WTC11 (cell line): Measurements from ENCODE around the gene HPS1. TPM values are rescaled to one million over a fixed set of nuclear protein-coding genes. Genes with fewer than 3 reads are reported as not detected.

ENCODE experiments used
- ATAC-seq: fragments of 200-7000 bp; cut with Tn5 transposase; 2 replicates; pipeline ENCODE4 v1.10.0; 2021; ENCODE audit warnings: mild to moderate bottlenecking, moderate library complexity
- CTCF ChIA-PET: fragments of 300-600 bp; sonication (Branson Sonifier 250); formaldehyde crosslinking; loops from one replicate; lab custom pipeline; 2021; ENCODE audit warnings: antibody characterized with exemption; lab: Charles Lee
- POLR2A ChIA-PET: fragments of 350-600 bp; sonication (Branson Sonifier 250); formaldehyde crosslinking; loops from one replicate; lab custom pipeline; 2021; ENCODE audit warnings: antibody characterized with exemption; lab: Charles Lee
- DNase-seq: peaks from one replicate; pipeline ENCODE4 v3.0.0; 2021; ENCODE audit warnings: low spot score
- H3K27ac Mint-ChIP-seq: 2 replicates; pipeline ENCODE4 v1.8.0; 2021; ENCODE audit warnings: mixed read lengths
- H3K27me3 Mint-ChIP-seq: 2 replicates; pipeline ENCODE4 v1.8.0; 2021; ENCODE audit warnings: low read depth, mild to moderate bottlenecking, moderate library complexity, mixed read lengths
- H3K36me3 Mint-ChIP-seq: 2 replicates; pipeline ENCODE4 v1.8.0; 2021; ENCODE audit warnings: mixed read lengths
- H3K4me1 Mint-ChIP-seq: 2 replicates; pipeline ENCODE4 v1.8.0; 2022; ENCODE audit warnings: mixed read lengths
- H3K4me3 Mint-ChIP-seq: 2 replicates; pipeline ENCODE4 v1.8.0; 2021; ENCODE audit warnings: mild to moderate bottlenecking, moderate library complexity, mixed read lengths
- H3K9me3 Mint-ChIP-seq: 2 replicates; pipeline ENCODE4 v1.8.0; 2021; ENCODE audit warnings: mixed read lengths
- ATF6 ChIP-seq: sonication (generic); formaldehyde crosslinking; IDR thresholded peaks from 2 replicates; pipeline ENCODE4 v1.8.1; 2023; ENCODE audit warnings: mild to moderate bottlenecking, missing genetic modification reagents
- E2F1 ChIP-seq: sonication (generic); formaldehyde crosslinking; IDR thresholded peaks from 2 replicates; pipeline ENCODE4 v1.8.0; 2022; ENCODE audit warnings: mild to moderate bottlenecking, missing genetic modification reagents
- MXD4 ChIP-seq: fragments of 250-450 bp; sonication (Bioruptor Pico); IDR thresholded peaks from 2 replicates; pipeline ENCODE4 v1.8.0; 2021; ENCODE audit warnings: mild to moderate bottlenecking, moderate library complexity, borderline replicate concordance
- NFE2L1 ChIP-seq: sonication (generic); formaldehyde crosslinking; IDR thresholded peaks from 2 replicates; pipeline ENCODE4 v1.8.1; 2023; ENCODE audit warnings: missing genetic modification reagents
- PRDM15 ChIP-seq: sonication (generic); formaldehyde crosslinking; IDR thresholded peaks from 2 replicates; pipeline ENCODE4 v1.8.0; 2022; ENCODE audit warnings: missing genetic modification reagents
- PREB ChIP-seq: sonication (generic); formaldehyde crosslinking; IDR thresholded peaks from 2 replicates; pipeline ENCODE4 v1.8.1; 2022; ENCODE audit warnings: mild to moderate bottlenecking, missing genetic modification reagents, moderate library complexity, borderline replicate concordance
- SMAD3 ChIP-seq: sonication (generic); formaldehyde crosslinking; IDR thresholded peaks from 2 replicates; pipeline ENCODE4 v1.8.0; 2022; ENCODE audit warnings: missing genetic modification reagents, mild to moderate bottlenecking, borderline replicate concordance
- SP1 ChIP-seq: sonication (generic); formaldehyde crosslinking; conservative IDR thresholded peaks from 2 replicates; pipeline ENCODE4 v1.8.1; 2022; ENCODE audit warnings: missing genetic modification reagents
- STAT6 ChIP-seq: sonication (generic); formaldehyde crosslinking; conservative IDR thresholded peaks from 2 replicates; pipeline ENCODE4 v1.8.1; 2023; ENCODE audit warnings: mild to moderate bottlenecking, low read depth, missing genetic modification reagents, moderate library complexity
- ZNF138 ChIP-seq: sonication (generic); formaldehyde crosslinking; conservative IDR thresholded peaks from 2 replicates; pipeline ENCODE4 v1.8.1; 2022; ENCODE audit warnings: mild to moderate bottlenecking, moderate library complexity, missing genetic modification reagents
- ZNF317 ChIP-seq: sonication (generic); formaldehyde crosslinking; IDR thresholded peaks from 2 replicates; pipeline ENCODE4 v1.8.1; 2023; ENCODE audit warnings: low read depth, mild to moderate bottlenecking, moderate library complexity, missing genetic modification reagents, borderline replicate concordance
- total RNA-seq: library from RNA; stranded (reverse); gene quantifications from 3 replicates; pipeline ENCODE4 v1.2.3, GENCODE V29; 2021
- TF ChIP-seq, protein P1 (sequence below): sonication (generic); formaldehyde crosslinking; IDR thresholded peaks from 2 replicates; pipeline ENCODE4 v1.8.0; 2023; ENCODE audit warnings: missing genetic modification reagents, mild to moderate bottlenecking, borderline replicate concordance
- TF ChIP-seq, protein P2 (sequence below): fragments of 250-450 bp; sonication (Bioruptor Pico); IDR thresholded peaks from 2 replicates; pipeline ENCODE4 v1.8.0; 2021; ENCODE audit warnings: mild to moderate bottlenecking

Gene HPS1
- total RNA-seq, 1 experiment from 2014 or later, result 49.3 TPM

DNA sequence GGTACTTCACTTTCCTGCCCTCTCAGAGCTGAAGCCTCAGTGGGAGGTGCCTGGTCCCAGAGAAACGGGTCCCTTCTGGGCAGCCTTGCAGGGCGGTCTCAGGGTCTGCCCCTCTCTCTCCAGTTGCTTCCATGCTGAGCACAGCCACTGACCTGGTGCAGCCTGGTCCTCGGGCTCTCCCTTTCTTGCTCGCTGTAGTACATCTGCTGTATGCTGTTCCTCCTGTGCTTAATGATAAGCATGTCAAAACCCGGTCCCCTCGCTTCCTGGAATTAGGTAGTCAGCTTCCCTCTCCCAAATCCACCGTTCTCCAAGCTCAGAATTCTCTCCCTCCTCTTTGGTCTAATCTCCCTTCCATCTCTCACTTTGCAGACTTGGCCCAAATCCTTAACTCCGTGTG is 11.0 kb upstream of the HPS1 start:
- CTCF ChIA-PET, result interaction anchor here (1.0 to 3.4 kb wide), 3 partner anchors 9 to 34 kb away, joined by 5 to 26 read pairs (median 7); no protein-coding TSS in a partner anchor
- Mint-ChIP-seq H3K27me3 (no peaks in the 10 kb centered on the region; the same call in 1 of the 2 replicates), H3K36me3 (no peaks in the 10 kb centered on the region), H3K9me3 (no peaks in the 10 kb centered on the region), H3K4me1 (peaks cover 40% of the 10 kb centered on the region), H3K27ac (no peak overlapping the region), H3K4me3 (no peak overlapping the region)
- ATAC-seq (no peak), DNase-seq (no peak)
- POLR2A ChIA-PET, result no interaction called here
- TF ChIP-seq, protein P1, sequence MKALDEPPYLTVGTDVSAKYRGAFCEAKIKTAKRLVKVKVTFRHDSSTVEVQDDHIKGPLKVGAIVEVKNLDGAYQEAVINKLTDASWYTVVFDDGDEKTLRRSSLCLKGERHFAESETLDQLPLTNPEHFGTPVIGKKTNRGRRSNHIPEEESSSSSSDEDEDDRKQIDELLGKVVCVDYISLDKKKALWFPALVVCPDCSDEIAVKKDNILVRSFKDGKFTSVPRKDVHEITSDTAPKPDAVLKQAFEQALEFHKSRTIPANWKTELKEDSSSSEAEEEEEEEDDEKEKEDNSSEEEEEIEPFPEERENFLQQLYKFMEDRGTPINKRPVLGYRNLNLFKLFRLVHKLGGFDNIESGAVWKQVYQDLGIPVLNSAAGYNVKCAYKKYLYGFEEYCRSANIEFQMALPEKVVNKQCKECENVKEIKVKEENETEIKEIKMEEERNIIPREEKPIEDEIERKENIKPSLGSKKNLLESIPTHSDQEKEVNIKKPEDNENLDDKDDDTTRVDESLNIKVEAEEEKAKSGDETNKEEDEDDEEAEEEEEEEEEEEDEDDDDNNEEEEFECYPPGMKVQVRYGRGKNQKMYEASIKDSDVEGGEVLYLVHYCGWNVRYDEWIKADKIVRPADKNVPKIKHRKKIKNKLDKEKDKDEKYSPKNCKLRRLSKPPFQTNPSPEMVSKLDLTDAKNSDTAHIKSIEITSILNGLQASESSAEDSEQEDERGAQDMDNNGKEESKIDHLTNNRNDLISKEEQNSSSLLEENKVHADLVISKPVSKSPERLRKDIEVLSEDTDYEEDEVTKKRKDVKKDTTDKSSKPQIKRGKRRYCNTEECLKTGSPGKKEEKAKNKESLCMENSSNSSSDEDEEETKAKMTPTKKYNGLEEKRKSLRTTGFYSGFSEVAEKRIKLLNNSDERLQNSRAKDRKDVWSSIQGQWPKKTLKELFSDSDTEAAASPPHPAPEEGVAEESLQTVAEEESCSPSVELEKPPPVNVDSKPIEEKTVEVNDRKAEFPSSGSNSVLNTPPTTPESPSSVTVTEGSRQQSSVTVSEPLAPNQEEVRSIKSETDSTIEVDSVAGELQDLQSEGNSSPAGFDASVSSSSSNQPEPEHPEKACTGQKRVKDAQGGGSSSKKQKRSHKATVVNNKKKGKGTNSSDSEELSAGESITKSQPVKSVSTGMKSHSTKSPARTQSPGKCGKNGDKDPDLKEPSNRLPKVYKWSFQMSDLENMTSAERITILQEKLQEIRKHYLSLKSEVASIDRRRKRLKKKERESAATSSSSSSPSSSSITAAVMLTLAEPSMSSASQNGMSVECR (CRISPR knock-in tag), result no peak
- TF ChIP-seq ZNF138 (CRISPR knock-in tag) (no peak), PREB (no peak), NFE2L1 (CRISPR knock-in tag) (no peak), SMAD3 (CRISPR knock-in tag) (no peak), ZNF317 (no peak), E2F1 (CRISPR knock-in tag) (no peak)
- TF ChIP-seq, protein P2, sequence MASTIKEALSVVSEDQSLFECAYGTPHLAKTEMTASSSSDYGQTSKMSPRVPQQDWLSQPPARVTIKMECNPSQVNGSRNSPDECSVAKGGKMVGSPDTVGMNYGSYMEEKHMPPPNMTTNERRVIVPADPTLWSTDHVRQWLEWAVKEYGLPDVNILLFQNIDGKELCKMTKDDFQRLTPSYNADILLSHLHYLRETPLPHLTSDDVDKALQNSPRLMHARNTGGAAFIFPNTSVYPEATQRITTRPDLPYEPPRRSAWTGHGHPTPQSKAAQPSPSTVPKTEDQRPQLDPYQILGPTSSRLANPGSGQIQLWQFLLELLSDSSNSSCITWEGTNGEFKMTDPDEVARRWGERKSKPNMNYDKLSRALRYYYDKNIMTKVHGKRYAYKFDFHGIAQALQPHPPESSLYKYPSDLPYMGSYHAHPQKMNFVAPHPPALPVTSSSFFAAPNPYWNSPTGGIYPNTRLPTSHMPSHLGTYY (CRISPR knock-in tag), result no peak
- TF ChIP-seq, all 79 proteins: peak for 0

DNA sequence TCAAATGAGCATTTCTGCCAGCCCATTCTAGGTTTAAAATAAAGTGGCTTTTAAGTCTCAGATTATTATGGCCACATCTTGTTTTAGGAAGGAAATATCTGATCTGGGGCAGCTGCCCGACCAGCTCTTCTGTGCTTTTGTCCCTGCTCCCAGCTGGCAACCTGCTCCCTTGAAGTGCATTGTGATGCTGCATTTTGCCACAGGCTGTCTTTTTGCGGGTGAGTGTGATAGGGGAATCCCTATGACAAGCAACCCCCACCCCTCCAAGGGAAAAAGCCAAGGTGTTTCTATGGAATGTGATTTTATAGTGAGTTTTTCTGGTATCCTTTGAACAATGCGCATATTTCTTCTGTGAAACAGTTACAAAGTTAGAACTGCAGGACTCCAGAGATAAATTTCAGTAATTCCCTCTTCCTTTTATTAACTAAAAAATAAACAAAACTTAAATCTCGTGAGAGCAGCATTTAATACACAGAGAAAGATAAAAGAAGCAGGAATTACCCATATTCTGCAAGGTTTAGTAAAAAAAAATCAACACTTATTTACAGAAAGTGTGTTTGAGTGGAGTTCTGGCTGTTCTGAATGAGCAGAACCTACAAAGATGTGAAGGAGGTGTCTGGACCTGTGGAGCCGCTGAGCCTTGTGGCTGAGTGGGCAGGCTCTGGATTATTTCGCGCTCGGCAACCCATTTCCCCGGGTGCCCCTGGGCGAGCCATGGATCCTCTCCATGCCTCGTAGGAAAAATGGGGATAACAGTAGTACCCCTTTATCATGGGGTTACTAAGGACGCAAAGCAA is 10.1 kb upstream of the HPS1 start:
- Mint-ChIP-seq H3K27me3 (no peaks in the 10 kb centered on the region; the same call in 1 of the 2 replicates), H3K4me3 (no peak overlapping the region), H3K27ac (no peak overlapping the region), H3K4me1 (peaks cover 44% of the 10 kb centered on the region), H3K36me3 (no peaks in the 10 kb centered on the region), H3K9me3 (no peaks in the 10 kb centered on the region)
- TF ChIP-seq STAT6 (no peak), PRDM15 (no peak), MXD4 (CRISPR knock-in tag) (no peak), ATF6 (CRISPR knock-in tag) (no peak), SP1 (CRISPR knock-in tag) (no peak), NFE2L1 (CRISPR knock-in tag) (no peak)
- DNase-seq (no peak), ATAC-seq (peak; percentile 29; the same call in 1 of the 2 replicates)
- ChIA-PET CTCF (interaction anchor here (0.8 to 3.4 kb wide), 5 partner anchors 10 to 790 kb away, joined by 3 to 26 read pairs (median 6); no protein-coding TSS in a partner anchor), POLR2A (no interaction called here)
